Ecto neural progenitor cell (in vitro differentiated cells): ENCODE data around the gene PYGO2.
A peak's percentile ranks its signal among the peaks of the same experiment; 100 is the strongest.

Experiments
- DNase-seq: peaks from one replicate; pipeline ENCODE4 v3.0.0-alpha.2; 2018; ENCODE audit warnings: low spot score

Gene PYGO2

GRCh38 chr1:154961207-154962155 is at the start of gene PYGO2:
PYGO2 (minus strand) TSS chr1:154961782; CDS start chr1:154961576, 206 bp downstream.
- DNase-seq, result peak; percentile 91

- no peak for DNase-seq
These were observed 49.4 kb upstream of the PYGO2 start for GRCh38 chr1:155011004-155011416.

- DNase-seq, result no peak
These were observed 48.8 kb upstream of the PYGO2 start for GRCh38 chr1:155010211-155010918.

GRCh38 chr1:155009742-155010141 is 48.2 kb upstream of the PYGO2 start:
- no peak for DNase-seq

GRCh38 chr1:155009221-155009711 is 47.7 kb upstream of the PYGO2 start:
- DNase-seq, result no peak

- DNase-seq, result no peak
These were observed 46.7 kb upstream of the PYGO2 start for GRCh38 chr1:155008015-155008941.

GRCh38 chr1:155007251-155007828 is 45.8 kb upstream of the PYGO2 start:
- DNase-seq, result no peak

GRCh38 chr1:155006601-155007101 is 45.1 kb upstream of the PYGO2 start:
- DNase-seq, result no peak

- DNase-seq, result no peak
These were observed 43.8 kb upstream of the PYGO2 start for GRCh38 chr1:155005076-155006011.

- no peak for DNase-seq
These were observed 42.9 kb upstream of the PYGO2 start for GRCh38 chr1:155004352-155005075.

- peak; percentile 62 for DNase-seq
These were observed 42.3 kb upstream of the PYGO2 start for GRCh38 chr1:155003766-155004351.

GRCh38 chr1:155003227-155003765 is 41.7 kb upstream of the PYGO2 start:
- DNase-seq, result peak; percentile 64

- peak; percentile 65 for DNase-seq
These were observed 41.1 kb upstream of the PYGO2 start, which contains the start of gene ZBTB7B for GRCh38 chr1:155002464-155003226. ZBTB7B (plus strand) TSS chr1:155002802; CDS start chr1:155014661, 11,859 bp downstream.

GRCh38 chr1:155001675-155002463 is 40.3 kb upstream of the PYGO2 start:
- DNase-seq, result peak; percentile 99

- DNase-seq, result no peak
These were observed 39.8 kb upstream of the PYGO2 start for GRCh38 chr1:155001425-155001674.

- peak; percentile 95 for DNase-seq
These were observed 39.3 kb upstream of the PYGO2 start for GRCh38 chr1:155000726-155001424.

GRCh38 chr1:155000411-155000725 is 38.8 kb upstream of the PYGO2 start:
- DNase-seq, result no peak
